Activated CD4-positive, alpha-beta T cell treated with anti-CD3 and anti-CD28 coated beads, Interleukin-2, amount 10 ng/mL, durations not matched to agents 7 days and 5 days (primary cell): ENCODE data around the gene TBC1D13. TPM values are rescaled to one million over a fixed set of nuclear protein-coding genes. Genes with fewer than 3 reads are reported as not detected.

Experiments
- CTCF ChIA-PET: fragments of 350-600 bp; sonication (Branson Sonifier 250); formaldehyde crosslinking; loops from one replicate; lab custom pipeline; 2021; ENCODE audit warnings: antibody characterized with exemption; lab: Charles Lee
- POLR2A ChIA-PET: fragments of 350-600 bp; sonication (Branson Sonifier 250); formaldehyde crosslinking; loops from one replicate; lab custom pipeline; 2021; ENCODE audit warnings: antibody characterized with exemption; lab: Charles Lee
- DNase-seq: peaks from one replicate; pipeline ENCODE4 v3.0.0-alpha.2; 2020
- H3K27ac Mint-ChIP-seq: one replicate; pipeline ENCODE4 v1.8.0; 2021; ENCODE audit warnings: mild to moderate bottlenecking, moderate library complexity, mixed read lengths
- H3K27me3 Mint-ChIP-seq: one replicate; pipeline ENCODE4 v1.8.0; 2021; ENCODE audit warnings: mixed read lengths
- H3K36me3 Mint-ChIP-seq: one replicate; pipeline ENCODE4 v1.8.0; 2021; ENCODE audit warnings: low read depth, mixed read lengths
- H3K4me1 Mint-ChIP-seq: one replicate; pipeline ENCODE4 v1.8.0; 2021; ENCODE audit warnings: mixed read lengths
- H3K4me3 Mint-ChIP-seq: one replicate; pipeline ENCODE4 v1.8.0; 2021; ENCODE audit warnings: mild to moderate bottlenecking, moderate library complexity, mixed read lengths
- H3K9me3 Mint-ChIP-seq: one replicate; pipeline ENCODE4 v1.8.0; 2021; ENCODE audit warnings: mixed read lengths
- total RNA-seq, 2 experiments: library from RNA; stranded (reverse); gene quantifications; one replicate each; pipeline ENCODE4 v1.2.3, GENCODE V29; 2021

The TBC1D13 gene, protein sequence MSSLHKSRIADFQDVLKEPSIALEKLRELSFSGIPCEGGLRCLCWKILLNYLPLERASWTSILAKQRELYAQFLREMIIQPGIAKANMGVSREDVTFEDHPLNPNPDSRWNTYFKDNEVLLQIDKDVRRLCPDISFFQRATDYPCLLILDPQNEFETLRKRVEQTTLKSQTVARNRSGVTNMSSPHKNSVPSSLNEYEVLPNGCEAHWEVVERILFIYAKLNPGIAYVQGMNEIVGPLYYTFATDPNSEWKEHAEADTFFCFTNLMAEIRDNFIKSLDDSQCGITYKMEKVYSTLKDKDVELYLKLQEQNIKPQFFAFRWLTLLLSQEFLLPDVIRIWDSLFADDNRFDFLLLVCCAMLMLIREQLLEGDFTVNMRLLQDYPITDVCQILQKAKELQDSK
- total RNA-seq: 10 to 100 TPM; 18.4 to 21.1 TPM

- CTCF ChIA-PET: interaction anchor here (2.5 kb wide), 1 partner anchor 32 kb away, joined by 12 read pairs; the partner anchor contains the start of gene ENDOG
Observed at GRCh38 chr9:128786681-128787601, at the start of gene TBC1D13. TBC1D13 (plus strand) TSS chr9:128787253; CDS start chr9:128787354, 101 bp downstream.

DNA sequence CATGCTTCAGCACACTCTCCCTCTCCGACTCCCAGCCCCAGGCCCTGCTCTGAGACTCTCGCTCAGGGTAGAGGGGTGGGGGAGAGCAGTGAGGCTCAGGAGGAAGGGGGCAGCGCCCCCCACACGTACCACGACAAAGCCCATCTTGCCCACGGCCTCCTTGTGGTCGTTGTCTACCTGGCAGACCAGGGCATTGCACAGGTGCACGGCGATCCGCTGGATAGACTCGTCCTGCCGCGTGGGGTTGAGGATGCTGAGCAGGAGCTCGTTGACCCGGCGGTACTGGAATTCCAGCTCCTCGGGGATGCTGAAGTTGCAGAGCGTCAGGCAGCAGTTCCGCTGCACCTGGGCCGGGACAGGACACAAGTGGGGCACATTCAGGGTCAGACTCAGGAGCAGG is 44.7 kb upstream of the TBC1D13 start:
- H3K4me1 Mint-ChIP-seq: no peaks in the 10 kb centered on the region
- H3K27ac Mint-ChIP-seq: no peak overlapping the region
- CTCF ChIA-PET: interaction anchor here (1.7 to 2.1 kb wide), 2 partner anchors 18 to 46 kb away, joined by 4 to 5 read pairs; partner anchors contain the start of gene ZDHHC12
- DNase-seq: no peak
- no peak overlapping the region for H3K4me3 Mint-ChIP-seq
- H3K36me3 Mint-ChIP-seq: peaks cover 8% of the 10 kb centered on the region
- POLR2A ChIA-PET: no interaction called here
- H3K27me3 Mint-ChIP-seq: no peaks in the 10 kb centered on the region
- H3K9me3 Mint-ChIP-seq: no peaks in the 10 kb centered on the region

More at GRCh38 chr9:128786681-128787601, at the start of gene TBC1D13:
- POLR2A ChIA-PET: no interaction called here
- Mint-ChIP-seq H3K27me3 (no peaks in the 10 kb centered on the region), H3K4me1 (peaks cover 17% of the 10 kb centered on the region), H3K36me3 (peaks cover 2% of the 10 kb centered on the region), H3K27ac (peak within 1 kb of the TSS; percentile 94), H3K4me3 (peak within 1 kb of the TSS; percentile 97), H3K9me3 (no peaks in the 10 kb centered on the region)
- DNase-seq: peak; percentile 88

- DNase-seq: no peak
- Mint-ChIP-seq H3K27me3 (no peaks in the 10 kb centered on the region), H3K9me3 (no peaks in the 10 kb centered on the region), H3K4me3 (no peak overlapping the region), H3K4me1 (no peaks in the 10 kb centered on the region), H3K27ac (no peak overlapping the region), H3K36me3 (peaks cover 7% of the 10 kb centered on the region)
- ChIA-PET CTCF (interaction anchor here (1.4 to 2.1 kb wide), 2 partner anchors 19 to 41 kb away, joined by 3 to 4 read pairs; partner anchors contain the start of genes PKN3 and ZDHHC12), POLR2A (no interaction called here)
Observed at GRCh38 chr9:128743421-128743820, 43.6 kb upstream of the TBC1D13 start.

DNA sequence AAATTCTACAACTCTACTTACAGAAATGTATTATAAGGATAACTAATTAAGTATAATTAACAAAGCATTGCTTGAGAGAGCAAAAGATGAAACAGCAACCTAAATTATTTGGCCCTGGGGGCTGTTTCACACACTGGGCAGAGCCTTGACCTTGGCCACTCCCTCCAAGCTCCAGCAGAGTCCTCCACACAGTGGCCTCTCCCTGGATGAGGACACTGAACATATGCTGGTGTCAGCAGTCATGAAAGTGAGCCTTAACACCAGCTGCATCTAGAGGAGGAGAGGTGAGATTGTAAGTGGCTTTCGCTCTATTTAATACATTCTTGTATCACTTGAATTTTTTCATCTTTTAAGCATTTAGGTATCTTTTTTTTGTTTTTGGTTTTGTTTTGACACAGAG is 39.8 kb upstream of the TBC1D13 start:
- Mint-ChIP-seq H3K27ac (peak overlapping the region; percentile 13), H3K4me1 (no peaks in the 10 kb centered on the region), H3K4me3 (no peak overlapping the region), H3K27me3 (no peaks in the 10 kb centered on the region), H3K9me3 (no peaks in the 10 kb centered on the region), H3K36me3 (no peaks in the 10 kb centered on the region)
- ChIA-PET CTCF (interaction anchor here (0.6 kb wide), 1 partner anchor 129 kb away, joined by 3 read pairs; no protein-coding TSS in a partner anchor), POLR2A (no interaction called here)
- no peak for DNase-seq

DNA sequence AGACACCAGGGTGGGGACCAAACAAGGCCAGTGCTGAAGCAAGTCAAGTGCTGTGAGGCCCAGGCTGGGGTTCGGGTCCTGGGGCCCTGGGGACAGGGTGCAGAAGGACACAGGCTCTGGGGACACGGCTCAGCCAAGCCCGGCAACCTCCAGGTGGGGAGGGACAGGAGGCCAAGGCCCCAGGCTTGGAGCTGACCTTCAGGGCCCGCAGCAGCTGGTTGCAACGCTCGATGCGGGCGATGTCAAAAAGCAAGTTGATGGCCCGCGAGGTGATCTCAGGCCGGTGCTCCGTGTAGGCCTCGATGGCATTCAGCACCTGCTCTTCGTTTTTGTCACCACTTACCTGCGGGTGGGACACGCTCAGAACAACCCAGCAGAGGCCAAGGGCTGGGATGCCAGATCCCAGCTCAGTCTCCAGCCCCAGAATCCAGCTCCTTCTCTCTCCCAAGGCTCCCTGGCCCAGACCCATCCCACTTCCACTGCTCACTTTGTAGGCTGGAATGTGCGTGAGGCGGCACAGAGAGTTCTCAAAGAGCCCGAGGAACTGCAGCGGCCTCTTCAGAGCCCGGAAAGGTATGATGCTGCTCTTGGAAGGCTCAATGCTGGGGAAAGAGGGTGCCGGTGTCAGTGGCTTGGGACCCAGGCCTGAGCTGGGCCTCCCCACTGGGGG is 36.0 kb upstream of the TBC1D13 start:
- ChIA-PET CTCF (no interaction called here), POLR2A (no interaction called here)
- H3K27me3 Mint-ChIP-seq: no peaks in the 10 kb centered on the region
- H3K36me3 Mint-ChIP-seq: no peaks in the 10 kb centered on the region
- no peak for DNase-seq
- no peaks in the 10 kb centered on the region for H3K9me3 Mint-ChIP-seq
- no peak overlapping the region for H3K27ac Mint-ChIP-seq
- H3K4me1 Mint-ChIP-seq: no peaks in the 10 kb centered on the region
- no peak overlapping the region for H3K4me3 Mint-ChIP-seq

DNA sequence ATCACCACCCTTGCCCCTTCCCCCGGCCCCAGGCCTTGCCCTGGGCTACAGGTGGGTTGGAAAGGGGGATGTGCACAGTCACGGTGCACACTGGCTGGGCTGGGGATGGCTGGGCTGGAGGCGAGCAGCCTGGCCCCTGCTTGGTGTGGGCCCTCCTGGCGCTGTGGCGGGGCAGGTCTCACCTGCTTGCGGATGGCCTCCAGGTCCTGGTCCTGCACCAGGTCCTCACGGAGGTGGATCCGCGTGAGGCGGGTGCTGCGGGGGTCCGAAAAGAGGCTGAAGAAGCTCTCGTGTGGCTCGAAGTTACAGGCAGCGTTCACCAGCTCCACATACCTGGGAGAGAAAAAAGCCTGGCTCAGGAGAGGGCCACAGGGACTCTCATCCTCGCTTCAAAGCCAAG is 33.4 kb upstream of the TBC1D13 start:
- CTCF ChIA-PET: no interaction called here
- H3K4me1 Mint-ChIP-seq: no peaks in the 10 kb centered on the region
- no peaks in the 10 kb centered on the region for H3K9me3 Mint-ChIP-seq
- H3K27me3 Mint-ChIP-seq: no peaks in the 10 kb centered on the region
- no peak overlapping the region for H3K27ac Mint-ChIP-seq
- H3K36me3 Mint-ChIP-seq: no peaks in the 10 kb centered on the region
- POLR2A ChIA-PET: no interaction called here
- H3K4me3 Mint-ChIP-seq: no peak overlapping the region
- no peak for DNase-seq

DNA sequence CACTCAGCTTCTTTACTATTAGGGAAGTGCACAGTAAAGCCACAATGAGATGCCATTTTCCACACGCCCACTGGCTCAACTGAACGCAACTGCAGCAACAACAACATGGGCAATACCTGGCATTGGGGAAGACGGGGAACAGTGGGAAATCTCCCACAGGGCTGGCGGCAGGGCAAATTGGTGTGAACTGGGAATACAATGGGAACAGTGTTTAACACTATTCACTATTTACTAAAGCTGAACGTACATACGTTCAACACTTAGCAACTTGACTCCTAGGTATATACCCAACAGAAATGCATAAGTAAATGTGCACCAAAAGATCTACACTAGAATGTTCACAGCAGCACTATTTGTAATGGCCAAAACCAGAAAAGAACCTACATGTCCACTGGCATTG is 29.5 kb upstream of the TBC1D13 start:
- no peaks in the 10 kb centered on the region for H3K4me1 Mint-ChIP-seq
- no peak for DNase-seq
- no peaks in the 10 kb centered on the region for H3K36me3 Mint-ChIP-seq
- no peaks in the 10 kb centered on the region for H3K9me3 Mint-ChIP-seq
- CTCF ChIA-PET: interaction anchor here (0.6 to 0.8 kb wide), 2 partner anchors 18 to 68 kb away, joined by 3 to 7 read pairs; no protein-coding TSS in a partner anchor
- POLR2A ChIA-PET: interaction anchor here (0.7 kb wide), 1 partner anchor 60 kb away, joined by 4 read pairs; no protein-coding TSS in a partner anchor
- no peaks in the 10 kb centered on the region for H3K27me3 Mint-ChIP-seq
- no peak overlapping the region for H3K4me3 Mint-ChIP-seq
- no peak overlapping the region for H3K27ac Mint-ChIP-seq

- ChIA-PET POLR2A (no interaction called here), CTCF (no interaction called here)
- Mint-ChIP-seq H3K27me3 (no peaks in the 10 kb centered on the region), H3K4me1 (no peaks in the 10 kb centered on the region), H3K27ac (peak overlapping the region; percentile 52), H3K36me3 (no peaks in the 10 kb centered on the region), H3K9me3 (no peaks in the 10 kb centered on the region), H3K4me3 (no peak overlapping the region)
- no peak for DNase-seq
Observed at GRCh38 chr9:128762671-128763449, 24.2 kb upstream of the TBC1D13 start.

GRCh38 chr9:128764361-128764760 is 22.7 kb upstream of the TBC1D13 start:
- ChIA-PET CTCF (interaction anchor here (0.7 kb wide), 1 partner anchor 978 kb away, joined by 3 read pairs; no protein-coding TSS in a partner anchor), POLR2A (interaction anchor here (0.6 kb wide), 1 partner anchor 529 kb away, joined by 3 read pairs; no protein-coding TSS in a partner anchor)
- Mint-ChIP-seq H3K27ac (no peak overlapping the region), H3K9me3 (no peaks in the 10 kb centered on the region), H3K36me3 (no peaks in the 10 kb centered on the region), H3K27me3 (no peaks in the 10 kb centered on the region), H3K4me1 (peaks cover 2% of the 10 kb centered on the region), H3K4me3 (no peak overlapping the region)
- no peak for DNase-seq

DNA sequence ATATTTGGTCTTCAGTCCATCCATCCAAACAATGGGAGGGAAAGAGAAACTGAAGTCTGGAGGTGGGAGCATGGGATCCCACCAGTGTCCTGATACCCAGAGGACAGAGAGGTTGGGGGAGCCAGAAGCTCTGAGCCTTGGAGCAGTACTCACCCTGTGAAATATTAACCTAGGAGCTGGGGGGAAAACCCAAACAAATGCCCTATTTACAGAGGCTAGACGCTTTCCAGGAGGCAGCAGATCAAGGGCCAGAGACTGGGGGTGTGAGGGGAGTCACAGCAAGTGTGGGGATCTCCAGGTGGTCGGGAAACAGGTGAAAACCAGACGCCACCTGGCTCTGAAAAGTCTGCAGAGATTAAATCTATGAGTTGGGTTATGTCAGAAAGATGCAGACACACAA is 21.6 kb upstream of the TBC1D13 start:
- Mint-ChIP-seq H3K9me3 (no peaks in the 10 kb centered on the region), H3K27me3 (no peaks in the 10 kb centered on the region), H3K36me3 (peaks cover 2% of the 10 kb centered on the region), H3K27ac (no peak overlapping the region), H3K4me1 (peaks cover 10% of the 10 kb centered on the region), H3K4me3 (no peak overlapping the region)
- no peak for DNase-seq
- ChIA-PET CTCF (interaction anchor here (0.7 kb wide), 1 partner anchor 21 kb away, joined by 3 read pairs; no protein-coding TSS in a partner anchor), POLR2A (interaction anchor here (0.7 kb wide), 1 partner anchor 19 kb away, joined by 3 read pairs; no protein-coding TSS in a partner anchor)

GRCh38 chr9:128768606-128769005 is 18.4 kb upstream of the TBC1D13 start:
- POLR2A ChIA-PET: no interaction called here
- no peak overlapping the region for H3K27ac Mint-ChIP-seq
- peaks cover 2% of the 10 kb centered on the region for H3K36me3 Mint-ChIP-seq
- H3K4me1 Mint-ChIP-seq: peaks cover 21% of the 10 kb centered on the region
- CTCF ChIA-PET: no interaction called here
- no peaks in the 10 kb centered on the region for H3K27me3 Mint-ChIP-seq
- DNase-seq: no peak
- H3K4me3 Mint-ChIP-seq: no peak overlapping the region
- H3K9me3 Mint-ChIP-seq: no peaks in the 10 kb centered on the region
